Muscle of arm (tissue), 12 donors: ENCODE data around the gene NEK6. TPM values are rescaled to one million over a fixed set of nuclear protein-coding genes. Genes with fewer than 3 reads are reported as not detected.

Source experiments
- DNase-seq: peaks from one replicate; pipeline ENCODE4 v3.0.0-alpha.2; 2013
- polyA plus RNA-seq, 12 donors: library from polyadenylated mRNA; unstranded; fragments of 120-200 nt; gene quantifications; one replicate each; pipeline ENCODE4 v1.2.1, GENCODE V29; 2013; ENCODE audit not compliant: insufficient read length in 12 of 12

NEK6 gene
- polyA plus RNA-seq, 12 donors: 29.2 to 47.2 (median 37.5) TPM; not detected in 1

DNA sequence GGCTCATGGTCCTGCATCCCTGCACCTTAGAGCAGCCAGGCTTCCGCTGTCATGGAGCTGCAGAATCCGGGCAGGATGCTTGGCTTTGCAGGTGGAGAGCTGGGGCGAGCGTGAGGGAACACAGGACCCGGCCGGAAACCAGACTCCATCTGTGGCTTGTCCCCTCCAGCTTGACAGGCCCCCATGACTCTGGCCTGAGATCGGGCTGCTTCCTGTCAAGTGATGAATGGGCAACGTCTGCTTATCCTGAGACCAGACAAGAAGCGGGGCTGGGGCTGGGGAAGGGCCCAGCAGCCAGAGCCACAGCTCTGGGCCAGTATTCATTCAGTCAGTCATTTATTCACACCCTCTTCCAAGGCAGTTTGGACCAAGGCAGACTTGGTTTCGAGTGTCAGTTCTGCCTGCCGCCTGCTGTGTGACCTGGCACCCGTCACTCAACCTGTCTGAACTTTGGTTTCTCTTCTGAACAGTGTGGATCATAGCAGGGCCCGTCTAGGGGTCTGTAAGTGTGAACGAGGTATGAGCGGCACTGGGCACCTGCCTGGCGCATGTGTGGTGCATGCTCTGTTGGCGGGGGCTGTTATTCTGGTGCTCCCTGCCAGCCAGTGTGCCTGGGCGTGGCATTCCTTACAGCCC lies 37.5 kb downstream of the NEK6 start:
- DNase-seq: no peak

- DNase-seq: no peak
Measured at GRCh38 chr9:124296094-124296493, 38.3 kb downstream of the NEK6 start.

GRCh38 chr9:124296796-124297550 lies 39.2 kb downstream of the NEK6 start:
- DNase-seq: no peak

DNA sequence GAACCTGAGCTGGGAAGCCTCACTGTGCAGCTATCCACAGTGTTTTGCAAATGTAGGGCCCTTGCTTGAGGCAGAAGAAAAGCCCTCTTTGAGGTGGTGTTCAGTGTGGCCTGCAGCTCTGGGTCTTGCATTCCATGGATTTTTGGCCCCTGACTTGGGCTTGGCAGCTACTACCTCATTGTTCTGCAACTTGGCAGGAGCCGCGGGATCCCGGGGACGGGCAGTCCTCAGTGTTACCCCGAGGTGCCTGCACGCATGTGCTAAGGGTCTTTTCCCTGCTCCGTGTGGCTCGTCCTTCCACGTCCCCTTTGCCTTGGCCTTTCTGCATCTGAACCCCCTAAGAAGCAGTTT lies 39.8 kb downstream of the NEK6 start:
- DNase-seq: peak; percentile 70

DNA sequence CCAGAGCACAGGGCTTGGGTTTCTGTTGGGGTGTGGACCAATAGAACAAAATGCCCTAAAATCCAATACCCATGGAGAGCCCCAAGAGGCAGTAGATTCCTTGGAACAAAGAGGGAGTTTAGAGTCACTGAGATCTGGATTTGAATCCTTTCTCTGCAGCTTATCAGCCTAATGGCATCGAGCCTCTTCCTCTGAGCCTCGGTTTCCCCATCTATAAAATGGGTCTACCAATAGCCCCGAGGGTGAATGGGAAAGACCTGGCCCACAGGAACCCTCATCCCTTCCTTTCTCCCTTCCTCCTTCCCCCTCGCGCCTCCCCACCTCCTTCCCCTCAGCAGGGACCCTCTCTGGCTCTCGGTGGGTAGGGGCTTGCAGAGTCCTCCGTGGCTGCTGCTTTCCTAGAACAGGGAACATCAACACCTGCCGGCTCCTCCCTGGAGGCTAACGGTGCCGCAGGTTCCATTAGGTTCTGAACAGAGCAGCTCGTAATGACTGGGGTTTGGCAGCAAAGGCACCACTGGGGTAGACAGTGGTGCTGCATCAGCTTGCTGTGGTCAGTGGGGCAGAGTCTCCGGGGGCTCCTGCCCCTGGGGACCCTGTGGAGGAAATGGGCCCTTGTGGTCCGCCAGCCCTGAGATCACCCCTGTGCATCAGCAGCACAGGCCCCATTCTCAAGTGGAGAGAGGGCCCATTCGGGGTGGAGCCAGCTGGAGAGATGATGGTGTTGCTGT lies 40.3 kb downstream of the NEK6 start:
- no peak for DNase-seq

- no peak for DNase-seq
Measured at GRCh38 chr9:124298646-124299235, 41.0 kb downstream of the NEK6 start.

DNA sequence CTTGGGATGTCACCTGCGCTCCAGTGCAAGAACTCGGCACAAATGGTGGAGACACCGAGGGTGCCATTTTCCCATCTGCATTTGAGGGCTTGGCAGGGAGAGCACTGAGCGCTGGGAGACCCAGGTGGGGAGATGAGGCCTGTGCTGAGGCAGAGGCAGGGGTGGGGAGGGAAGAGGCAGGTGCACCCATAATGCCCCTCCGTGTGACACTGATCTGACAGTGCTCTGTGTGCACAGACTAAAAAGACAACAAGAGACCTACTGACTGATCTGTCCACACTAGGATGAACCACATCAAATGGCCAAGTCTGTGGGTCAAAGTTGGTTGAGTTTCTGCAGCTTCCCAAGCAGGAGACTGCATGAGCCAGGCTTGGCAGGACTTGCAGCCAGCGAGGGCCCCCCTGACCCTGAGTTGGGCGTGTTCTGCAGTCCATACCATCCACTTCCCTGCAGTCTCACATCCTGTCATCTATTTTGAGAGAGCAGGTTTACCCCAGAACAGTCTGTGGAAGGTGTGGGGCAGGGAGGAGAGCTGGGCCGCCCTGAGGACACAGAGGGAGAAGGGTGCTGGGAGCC lies 41.9 kb downstream of the NEK6 start:
- DNase-seq: no peak

DNA sequence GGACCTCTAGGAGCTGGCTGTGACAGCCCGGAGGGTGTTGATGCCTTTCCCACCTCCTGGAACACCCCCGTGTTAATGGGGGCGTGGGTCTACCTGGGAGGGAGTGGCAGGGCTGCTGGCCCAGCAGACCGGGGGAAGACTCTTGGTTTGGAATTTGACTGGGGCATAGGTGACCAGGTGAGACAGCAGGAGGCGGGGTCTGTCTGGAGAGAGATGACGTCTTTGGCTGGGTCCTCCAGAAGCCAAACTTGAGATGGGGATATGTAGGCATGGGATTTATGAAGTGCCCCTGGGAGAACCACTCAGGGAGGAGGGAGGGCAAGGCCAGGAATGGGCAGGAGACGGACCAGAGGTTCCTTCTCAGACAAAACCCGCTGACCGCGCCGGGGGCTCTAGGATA lies 42.6 kb downstream of the NEK6 start:
- no peak for DNase-seq

DNA sequence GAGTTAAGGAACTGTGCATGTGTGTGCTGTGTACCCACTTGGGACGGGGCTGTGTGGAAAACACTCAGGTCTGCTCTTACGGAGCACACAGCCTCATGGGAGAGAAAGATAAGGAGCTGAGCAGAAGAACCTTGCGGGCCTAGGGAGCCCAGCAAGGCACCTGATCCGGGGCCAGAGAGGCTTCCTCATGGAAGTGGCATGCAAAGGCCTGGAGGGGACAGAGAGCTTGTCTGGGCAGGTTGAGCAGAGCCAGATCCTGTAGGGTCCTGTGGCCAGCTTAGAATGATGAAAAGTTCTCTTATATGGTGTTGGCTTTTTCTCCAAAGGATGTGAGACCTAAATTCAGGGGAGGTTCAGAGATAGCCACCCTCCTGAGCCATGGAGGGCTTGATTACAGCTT lies 45.2 kb downstream of the NEK6 start:
- no peak for DNase-seq

DNA sequence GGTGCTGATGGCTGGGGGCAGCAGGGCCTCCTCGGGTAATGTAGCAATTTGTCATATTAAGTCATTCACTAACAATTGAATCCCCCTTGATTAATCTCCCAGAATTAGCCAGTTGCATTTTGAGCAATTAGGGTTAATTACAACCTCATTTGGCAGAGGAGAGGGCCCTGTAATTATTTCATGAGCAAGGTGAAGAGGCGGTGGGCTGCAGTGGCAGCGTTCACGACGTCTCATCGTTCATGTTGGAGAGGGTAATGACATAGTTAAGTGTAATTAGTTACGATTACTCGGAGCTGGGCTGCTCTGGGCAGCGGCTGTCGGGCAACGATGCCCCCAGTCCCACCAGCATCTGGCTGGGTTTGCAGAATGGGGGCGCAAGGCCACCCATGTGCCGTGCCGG lies 46.0 kb downstream of the NEK6 start:
- no peak for DNase-seq

DNA sequence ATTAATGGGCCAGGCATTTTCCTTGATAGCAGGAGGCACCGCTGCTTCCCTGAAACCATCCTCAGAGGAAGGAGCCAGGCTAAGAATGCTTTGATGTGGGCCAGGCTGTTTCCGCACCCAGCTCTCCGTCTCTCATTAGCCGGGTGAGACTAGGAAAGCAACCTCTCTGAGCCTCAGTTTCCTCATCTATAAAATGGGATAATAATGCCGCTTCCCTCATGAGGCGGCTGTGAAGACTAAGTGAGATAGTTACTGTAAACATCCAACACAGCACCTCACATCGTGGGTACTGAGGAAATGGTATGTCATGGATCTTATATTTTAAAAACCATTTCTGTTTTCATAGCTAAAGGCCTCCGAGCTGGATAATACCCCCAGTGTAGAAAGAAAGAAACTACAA lies 46.5 kb downstream of the NEK6 start:
- no peak for DNase-seq

DNA sequence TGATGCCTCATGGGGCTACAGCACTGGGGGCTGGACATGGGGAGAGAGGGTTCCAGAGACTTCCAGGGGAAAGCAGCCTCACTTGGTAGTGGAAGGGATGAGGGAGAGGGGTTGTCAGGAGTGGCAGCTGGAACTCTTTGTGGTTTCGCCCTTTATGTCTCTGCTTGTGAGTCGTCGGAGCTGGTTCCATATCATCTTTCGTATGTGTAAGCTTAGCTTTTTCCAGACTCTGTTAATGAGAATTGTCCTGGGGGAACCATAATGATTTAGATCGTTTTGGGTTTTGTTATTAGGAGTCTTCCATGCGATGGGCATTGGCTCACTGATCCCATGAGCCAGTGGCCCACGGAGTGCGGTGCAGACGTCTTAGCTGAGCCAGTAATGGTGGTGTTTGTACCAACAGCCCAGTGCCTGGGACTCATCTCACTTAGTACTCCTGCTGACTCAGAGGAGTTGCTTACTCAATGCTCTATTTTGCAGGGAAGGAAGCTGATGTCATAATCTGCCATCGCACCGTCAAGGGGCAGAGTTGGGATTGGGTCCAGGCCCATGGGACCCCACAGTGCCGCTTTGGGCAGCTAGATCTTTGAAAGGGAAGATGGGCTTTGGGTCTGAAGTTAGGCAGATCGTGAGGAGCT lies 48.5 kb downstream of the NEK6 start:
- no peak for DNase-seq

GRCh38 chr9:124307379-124308030 lies 49.8 kb downstream of the NEK6 start:
- DNase-seq: no peak

- no peak for DNase-seq
Measured at GRCh38 chr9:124308606-124309491, 51.1 kb downstream of the NEK6 start.

DNA sequence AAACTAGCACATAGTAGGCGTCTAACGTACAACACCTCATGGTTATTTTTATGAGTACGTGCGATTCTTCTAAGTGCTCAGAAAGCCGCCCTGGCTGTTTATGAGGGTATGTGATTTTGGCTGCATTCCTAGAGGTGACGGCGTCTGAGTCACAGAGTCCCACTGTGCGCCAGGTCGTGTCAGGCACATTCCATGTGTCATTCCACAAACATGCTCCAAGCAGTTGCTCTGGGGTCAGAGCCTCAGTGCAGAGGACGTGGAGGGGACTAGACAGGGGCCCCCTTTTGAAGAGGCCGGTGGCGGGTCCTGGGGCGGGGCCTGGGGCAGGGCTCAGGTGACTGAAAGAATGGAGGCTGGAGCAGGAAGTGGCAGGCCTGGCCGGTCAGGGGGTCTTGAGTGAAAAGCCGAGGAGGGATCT lies 51.9 kb downstream of the NEK6 start:
- DNase-seq: no peak

DNA sequence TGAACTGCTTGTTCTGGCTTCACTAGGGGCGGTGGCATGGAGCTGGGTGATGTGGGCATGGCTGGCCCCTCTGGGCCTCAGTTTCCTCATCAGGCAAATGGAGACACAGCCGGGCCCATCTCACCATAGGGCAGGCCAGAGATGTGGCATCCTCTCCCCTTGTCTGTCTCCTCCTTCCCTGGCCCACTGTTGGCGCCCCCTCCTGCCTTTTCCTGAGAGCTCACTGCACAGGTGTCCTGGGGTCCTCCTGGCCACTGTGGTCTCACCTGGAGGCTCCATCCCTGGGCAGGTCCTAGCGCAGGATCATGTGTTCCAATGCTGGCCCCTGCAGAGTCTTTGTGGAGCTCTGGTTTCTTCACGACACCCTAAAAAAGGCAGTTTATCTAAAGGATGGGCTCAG lies 53.5 kb downstream of the NEK6 start:
- DNase-seq: no peak

- no peak for DNase-seq
Measured at GRCh38 chr9:124312290-124313265, 54.8 kb downstream of the NEK6 start.

DNA sequence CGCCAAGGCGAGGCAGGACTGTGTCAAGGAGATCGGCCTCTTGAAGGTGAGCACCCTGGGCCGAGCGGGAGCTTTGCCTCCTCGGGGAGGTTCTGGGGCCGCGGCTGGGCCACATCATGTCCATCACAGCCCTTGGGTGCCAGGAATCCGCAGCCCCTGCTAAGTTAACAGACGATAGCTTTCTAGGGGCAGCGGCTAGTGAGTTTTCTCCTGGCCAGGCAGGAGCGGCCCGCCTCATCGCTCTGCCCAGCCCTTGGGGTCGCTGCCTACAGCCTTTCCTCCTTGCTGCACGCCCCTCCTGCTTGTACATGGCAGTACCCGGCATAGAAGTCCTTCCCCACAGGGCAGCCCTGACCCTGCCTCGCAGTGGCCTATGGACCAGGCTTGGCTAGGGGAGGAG lies 56.2 kb downstream of the NEK6 start:
- DNase-seq: no peak

DNA sequence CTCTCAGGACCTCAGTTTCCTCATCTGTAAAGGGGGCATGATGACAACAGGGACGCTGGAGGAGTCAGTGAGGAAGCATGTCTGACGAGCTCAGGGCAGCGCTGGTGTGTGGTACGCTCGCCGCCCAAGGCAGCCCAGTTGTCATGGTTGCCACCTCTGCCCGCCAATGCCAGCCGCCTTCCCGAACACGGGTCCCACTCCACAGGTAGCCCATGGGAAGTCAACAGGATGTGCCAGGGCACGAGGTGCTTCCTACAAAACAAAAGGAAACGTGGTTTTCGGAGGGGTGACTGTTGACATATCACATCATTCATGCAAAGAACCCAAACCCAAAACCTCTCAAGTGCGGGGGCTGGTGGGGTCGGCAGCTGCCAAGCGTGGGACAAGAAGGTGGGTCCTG lies 58.1 kb downstream of the NEK6 start:
- no peak for DNase-seq
